Natural killer cell (primary cell): ENCODE measurements around the gene SON. TPM values are rescaled to one million over a fixed set of nuclear protein-coding genes. Genes with fewer than 3 reads are reported as not detected.
A peak's percentile ranks its signal among the peaks of the same experiment; 100 is the strongest.

ENCODE experiments used
- ATAC-seq, 3 donors: fragments of 150-1000 bp in 2 of 3; fragments of 200-7000 bp in 1 of 3; cut with Tn5 transposase; 1 replicate in 1 of 3; 2 replicates in 2 of 3; pipeline ENCODE4 v1.10.0; 2021; ENCODE audit warnings: mild to moderate bottlenecking in 2 of 3, moderate library complexity in 2 of 3
- DNase-seq, 2 donors: peaks; one replicate each; pipeline versions ENCODE4 v3.0.0 to v3.0.0-alpha.2; 2013 to 2021; ENCODE audit warnings: mixed read lengths in 1 of 2
- H3K27ac ChIP-seq: one replicate; pipeline ENCODE4 v1.5.1; 2013; ENCODE audit warnings: mild to moderate bottlenecking, low read length
- H3K27me3 ChIP-seq: one replicate; pipeline ENCODE4 v1.6.1; 2013; ENCODE audit warnings: low read length; ENCODE audit not compliant: control insufficient read depth, insufficient read depth
- H3K36me3 ChIP-seq: one replicate; pipeline ENCODE4 v1.6.1; 2013; ENCODE audit warnings: low read length; ENCODE audit not compliant: control insufficient read depth, insufficient read depth
- H3K4me1 ChIP-seq: one replicate; pipeline ENCODE4 v1.6.1; 2013; ENCODE audit warnings: low read length; ENCODE audit not compliant: control insufficient read depth, insufficient read depth
- H3K4me3 ChIP-seq: one replicate; pipeline ENCODE4 v1.5.1; 2013; ENCODE audit warnings: low read length
- H3K9me3 ChIP-seq: one replicate; pipeline ENCODE4 v1.6.1; 2013; ENCODE audit warnings: low read length; ENCODE audit not compliant: control insufficient read depth, insufficient read depth
- H3K27ac Mint-ChIP-seq, 2 donors: one replicate each; pipeline ENCODE4 v1.8.0; 2022; ENCODE audit warnings: mild to moderate bottlenecking in 2 of 2, mixed read lengths in 2 of 2, moderate library complexity in 1 of 2
- H3K27me3 Mint-ChIP-seq, 2 donors: one replicate each; pipeline ENCODE4 v1.8.0; 2022; ENCODE audit warnings: low read depth in 2 of 2, mixed read lengths in 2 of 2
- H3K36me3 Mint-ChIP-seq: one replicate; pipeline ENCODE4 v1.8.0; 2022; ENCODE audit warnings: mixed read lengths
- H3K4me1 Mint-ChIP-seq, 2 donors: one replicate each; pipeline ENCODE4 v1.8.0; 2022; ENCODE audit warnings: mixed read lengths in 2 of 2
- H3K4me3 Mint-ChIP-seq: one replicate; pipeline ENCODE4 v1.8.0; 2022; ENCODE audit warnings: mild to moderate bottlenecking, moderate library complexity, mixed read lengths
- H3K9me3 Mint-ChIP-seq, 2 donors: one replicate each; pipeline ENCODE4 v1.8.0; 2022; ENCODE audit warnings: mixed read lengths in 2 of 2
- CTCF ChIP-seq: fragments of 200-600 bp; IDR thresholded peaks from one replicate; pipeline ENCODE4 v1.8.0; 2022; ENCODE audit warnings: antibody characterized with exemption
- WGBS: methylation state at CpG from one replicate; pipeline ENCODE4 v1.1.7; 2013; ENCODE audit warnings: missing lambda C conversion rate; ENCODE audit not compliant: insufficient coverage; 5-methylcytosine and 5-hydroxymethylcytosine counted together
- intact Hi-C: fragments of 100-400 bp; cut with micrococcal nuclease; formaldehyde crosslinking; loops from one replicate; pipeline ENCODE4 v1.14.2; 2022
- total RNA-seq, 4 donors: library from RNA; stranded (reverse); fragments of 120-200 nt in 1 of 4; gene quantifications; one replicate each; pipeline versions ENCODE4 v1.2.3 to v1.2.4, GENCODE V29; 2013 to 2022

The SON gene
- total RNA-seq, 3 donors from 2014 or later (not counting 1 experiment from before 2014, with no cell fraction given): 348 to 442 (median 416) TPM

GRCh38 chr21:33557447-33557846, 14.6 kb downstream of the SON start:
- DNase-seq (no peak), ATAC-seq (no peak)
- TF ChIP-seq CTCF: no peak
- H3K4me3 Mint-ChIP-seq: no peak overlapping the region
- no peaks in the 10 kb centered on the region for H3K9me3 Mint-ChIP-seq
- Histone ChIP-seq H3K27me3 (no peaks in the 10 kb centered on the region), H3K36me3 (peaks cover 90% of the 10 kb centered on the region), H3K27ac (no peak overlapping the region), H3K9me3 (no peaks in the 10 kb centered on the region), H3K4me3 (no peak overlapping the region), H3K4me1 (peaks cover 4% of the 10 kb centered on the region)
- 98% methylated on average over 19 of the region's 19 CpGs for WGBS
- peaks cover 42% of the 10 kb centered on the region for H3K36me3 Mint-ChIP-seq
- H3K27me3 Mint-ChIP-seq: no peaks in the 10 kb centered on the region
- H3K4me1 Mint-ChIP-seq: peaks cover 51 to 63% of the 10 kb centered on the region in 2 donors
- H3K27ac Mint-ChIP-seq: peak overlapping the region in 1 of 2 donors; percentile 0
- intact Hi-C loops: loop anchor here (2.0 kb wide), 1 partner anchor 15 kb away; the partner anchor contains the start of genes GART and SON

- H3K27ac Mint-ChIP-seq: peak overlapping the region; percentile 0 to 12
- peaks cover 44% of the 10 kb centered on the region for H3K36me3 Mint-ChIP-seq
- H3K27ac ChIP-seq: no peak overlapping the region
- H3K4me3 Mint-ChIP-seq: no peak overlapping the region
- H3K27me3 ChIP-seq: no peaks in the 10 kb centered on the region
- peaks cover 88% of the 10 kb centered on the region for H3K36me3 ChIP-seq
- ATAC-seq: no peak
- no peak overlapping the region for H3K4me3 ChIP-seq
- WGBS: no CpG with 5 or more reads among the region's 4 CpGs
- no peaks in the 10 kb centered on the region for H3K27me3 Mint-ChIP-seq
- no peak for DNase-seq
- no peaks in the 10 kb centered on the region for H3K9me3 Mint-ChIP-seq
- TF ChIP-seq CTCF: no peak
- intact Hi-C loops: no loop called here
- peaks cover 60 to 72% of the 10 kb centered on the region in 2 donors for H3K4me1 Mint-ChIP-seq
- no peaks in the 10 kb centered on the region for H3K9me3 ChIP-seq
- peaks cover 4% of the 10 kb centered on the region for H3K4me1 ChIP-seq
Measured at GRCh38 chr21:33558777-33559421, 16.1 kb downstream of the SON start.

DNA sequence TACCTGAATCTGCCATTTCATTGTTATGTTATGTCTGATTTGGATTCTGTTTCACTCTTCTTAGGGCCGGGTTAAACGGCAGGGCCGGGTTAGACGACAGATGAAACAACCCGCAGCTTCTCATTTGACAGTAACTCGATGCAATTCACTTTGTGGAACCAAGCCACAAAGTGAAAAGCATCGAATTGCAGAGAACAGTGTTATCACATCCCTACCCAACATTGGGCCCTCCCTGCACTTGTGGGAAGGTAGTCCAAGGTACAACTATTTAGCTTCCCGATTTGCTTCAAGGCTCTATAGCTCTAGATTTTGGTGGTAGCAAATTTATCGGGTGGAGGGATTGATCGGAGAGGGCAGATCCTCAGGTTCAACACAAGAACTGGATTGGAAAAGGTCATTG, 17.0 kb downstream of the SON start:
- ATAC-seq (no peak), DNase-seq (no peak)
- Mint-ChIP-seq H3K27ac (peak overlapping the region in 1 of 2 donors; percentile 54), H3K9me3 (no peaks in the 10 kb centered on the region), H3K4me1 (peaks cover 54 to 69% of the 10 kb centered on the region in 2 donors), H3K27me3 (no peaks in the 10 kb centered on the region), H3K36me3 (peaks cover 37% of the 10 kb centered on the region), H3K4me3 (no peak overlapping the region)
- no peak for TF ChIP-seq CTCF
- WGBS: 97% methylated on average over 10 of the region's 10 CpGs
- Histone ChIP-seq H3K4me1 (peaks cover 4% of the 10 kb centered on the region), H3K27ac (no peak overlapping the region), H3K27me3 (no peaks in the 10 kb centered on the region), H3K36me3 (peaks cover 82% of the 10 kb centered on the region), H3K9me3 (no peaks in the 10 kb centered on the region), H3K4me3 (no peak overlapping the region)
- intact Hi-C loops: no loop called here

- TF ChIP-seq CTCF: no peak
- Histone ChIP-seq H3K36me3 (peaks cover 80% of the 10 kb centered on the region), H3K27ac (no peak overlapping the region), H3K27me3 (no peaks in the 10 kb centered on the region), H3K4me1 (peaks cover 4% of the 10 kb centered on the region), H3K4me3 (no peak overlapping the region), H3K9me3 (no peaks in the 10 kb centered on the region)
- no peak for DNase-seq
- Mint-ChIP-seq H3K36me3 (peaks cover 36% of the 10 kb centered on the region), H3K27ac (peak overlapping the region; percentile 54 to 74), H3K4me1 (peaks cover 45 to 63% of the 10 kb centered on the region in 2 donors), H3K27me3 (no peaks in the 10 kb centered on the region), H3K4me3 (no peak overlapping the region), H3K9me3 (no peaks in the 10 kb centered on the region)
- ATAC-seq: peak in 1 of 3 donors; percentile 4
- intact Hi-C loops: no loop called here
Measured at GRCh38 chr21:33560965-33561364, 18.1 kb downstream of the SON start.
